CD4-positive, alpha-beta T cell treated with Interleukin-4 for 4 hours (primary cell): ENCODE results near the gene FNBP1.

ENCODE experiments used
- DNase-seq: peaks from one replicate; pipeline ENCODE4 v3.0.0-alpha.2; 2020

FNBP1 gene

DNA sequence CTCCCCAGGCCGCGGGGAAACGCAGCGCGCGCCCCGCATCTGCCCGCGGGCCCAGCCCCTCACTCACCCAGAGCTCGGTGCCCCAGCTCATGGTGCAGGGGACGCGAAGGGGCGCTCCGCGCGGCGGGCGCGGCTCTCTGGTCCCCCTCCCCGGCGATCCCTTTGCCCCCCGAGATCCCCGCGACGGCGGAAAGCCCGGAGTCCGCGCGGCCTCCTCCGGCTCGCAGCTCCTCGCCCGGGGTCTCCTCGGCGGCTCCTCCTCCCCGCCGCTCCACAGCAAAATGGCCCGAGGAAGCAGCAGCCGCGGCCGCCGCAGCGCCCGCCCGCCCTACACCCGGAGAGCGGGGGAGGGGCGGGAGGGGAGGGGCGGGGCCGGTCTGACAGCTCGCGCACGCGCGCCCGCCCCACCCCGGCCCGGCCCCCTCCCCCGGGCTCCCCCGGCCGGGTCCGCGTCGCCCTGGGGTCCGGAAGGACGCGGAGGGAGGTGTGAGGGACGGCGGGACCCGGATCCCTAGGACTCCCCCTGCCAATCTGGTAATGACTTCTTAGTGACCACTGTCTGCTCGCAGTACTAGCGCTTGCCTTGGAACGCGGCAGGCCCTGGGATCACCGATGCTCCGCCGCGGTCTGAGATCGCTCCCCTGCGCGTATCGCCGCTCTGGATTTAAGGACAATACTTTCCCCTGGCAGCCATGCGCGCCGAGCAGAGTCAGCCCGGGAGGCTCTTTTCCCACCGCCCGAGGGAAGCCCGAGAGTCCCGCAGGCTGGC is at the start of gene FNBP1:
FNBP1 (minus strand) TSS at position 305 of the 769 bp plus-strand sequence; CDS start at position 91, 214 bp downstream.
- DNase-seq, result peak; percentile 74

DNA sequence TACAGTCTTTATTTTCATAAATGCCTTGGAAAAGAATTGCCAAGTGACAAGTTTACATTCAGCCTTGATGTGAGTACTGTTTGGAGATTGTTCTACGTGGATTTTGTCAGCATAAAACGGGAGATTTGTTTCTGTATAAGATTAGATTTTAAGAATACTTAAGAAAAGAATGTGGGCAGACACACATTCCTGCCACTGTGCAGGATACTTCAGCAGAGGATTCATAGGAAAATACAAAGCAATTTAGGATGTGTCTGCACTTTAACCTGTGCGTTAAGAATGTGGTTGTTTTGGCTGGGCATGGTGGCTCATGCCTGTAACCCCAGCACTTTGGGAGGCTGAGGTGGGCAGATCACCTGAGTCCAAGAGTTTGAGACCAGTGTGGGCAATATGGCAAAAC is 47.9 kb upstream of the FNBP1 start:
- no peak for DNase-seq

DNA sequence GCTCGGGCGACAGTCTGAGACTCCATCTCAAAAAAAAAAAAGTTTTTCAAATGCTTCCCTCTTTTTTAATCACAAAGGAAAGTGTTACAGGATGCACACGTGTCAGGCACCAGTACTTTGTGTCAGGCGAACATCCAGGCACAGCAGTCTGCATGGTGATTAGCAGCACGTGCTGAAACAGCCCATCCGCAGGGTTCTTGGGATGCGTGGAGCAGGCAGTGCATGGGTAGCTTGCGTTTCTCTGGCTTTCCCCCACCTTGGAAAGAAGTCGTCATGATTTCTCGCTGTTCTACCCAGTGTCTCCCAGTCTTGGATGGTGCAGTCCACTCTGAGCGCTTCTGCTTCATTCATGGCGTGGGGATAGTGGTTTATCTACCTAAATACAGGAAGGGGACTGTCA is 46.2 kb upstream of the FNBP1 start:
- no peak for DNase-seq

DNA sequence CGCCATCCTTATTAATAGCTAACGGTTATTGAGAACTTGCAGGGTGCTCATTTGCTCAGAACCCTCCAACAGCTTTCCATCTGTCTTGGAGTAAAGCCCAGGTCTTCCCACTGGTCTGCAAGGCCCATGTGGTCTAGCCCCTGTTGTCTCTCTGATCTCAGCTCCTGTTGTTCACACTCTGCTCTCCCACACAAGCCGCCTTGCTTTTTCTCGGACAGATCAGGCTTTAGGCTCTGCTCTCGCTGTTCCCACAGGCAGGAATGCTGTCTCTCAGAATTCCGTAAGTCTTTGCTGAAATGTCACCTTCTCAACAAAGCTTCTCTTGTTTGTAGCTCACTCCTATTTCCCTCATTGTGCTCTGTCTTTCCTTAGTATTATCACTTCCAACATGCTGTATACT is 45.1 kb upstream of the FNBP1 start:
- no peak for DNase-seq

DNA sequence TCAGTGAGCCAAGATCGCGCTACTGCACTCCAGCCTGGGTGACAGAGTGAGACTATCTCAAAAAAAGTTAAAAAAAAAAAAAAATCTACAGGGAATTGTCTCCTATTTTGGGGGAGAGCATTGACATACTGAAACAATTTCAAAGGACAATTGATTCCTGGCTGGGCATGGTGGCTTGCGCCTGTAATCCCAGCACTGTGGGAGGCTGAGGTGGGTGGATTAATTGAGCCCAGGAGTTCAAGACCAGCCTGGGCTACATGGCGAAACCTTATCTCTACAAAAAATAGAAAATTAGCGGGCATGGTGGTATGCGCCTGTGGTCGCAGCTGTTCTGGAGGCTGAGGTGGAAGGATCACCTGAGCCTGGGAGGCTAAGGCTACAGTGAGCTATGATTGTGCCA is 41.3 kb upstream of the FNBP1 start:
- no peak for DNase-seq

DNA sequence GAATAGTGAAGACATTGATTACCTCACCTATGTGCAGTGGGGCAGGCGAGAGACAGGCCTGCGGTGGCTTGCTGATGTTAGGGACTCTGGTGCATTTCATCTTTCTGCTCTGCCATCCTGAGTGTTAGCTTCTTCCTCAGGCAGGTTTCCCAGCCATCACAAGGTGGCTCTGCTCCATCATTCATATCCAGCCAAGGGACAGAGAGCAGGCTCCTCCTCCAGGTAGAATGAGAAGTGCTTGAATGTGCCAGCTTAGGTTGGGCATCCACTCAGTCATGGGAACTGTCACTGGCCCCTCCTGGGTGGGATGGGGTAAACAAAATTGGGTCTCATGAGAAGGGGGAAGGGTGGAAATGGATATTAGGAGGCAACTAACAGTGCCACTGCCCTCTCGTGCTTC is 35.6 kb upstream of the FNBP1 start:
- DNase-seq, result no peak

DNA sequence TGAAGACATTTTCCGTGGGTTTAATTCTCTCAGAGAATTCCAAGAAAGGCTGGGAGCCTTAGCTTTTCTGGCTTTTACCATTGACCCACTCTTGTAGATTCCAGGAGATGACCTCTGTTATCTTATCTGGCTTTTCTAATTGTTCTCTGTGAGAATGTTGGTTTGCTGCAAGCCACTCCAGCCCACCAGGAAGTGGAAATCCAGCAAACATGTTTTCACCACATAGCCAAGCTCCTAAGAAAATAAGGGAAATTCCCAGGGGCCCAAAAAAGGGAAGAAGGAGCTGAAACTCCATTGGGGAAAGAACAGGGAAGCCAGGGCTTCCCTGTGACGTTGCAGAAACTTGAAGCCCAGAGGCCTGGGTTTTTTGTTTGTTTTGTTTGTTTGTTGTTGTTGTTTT is 30.4 kb upstream of the FNBP1 start:
- DNase-seq, result no peak

DNA sequence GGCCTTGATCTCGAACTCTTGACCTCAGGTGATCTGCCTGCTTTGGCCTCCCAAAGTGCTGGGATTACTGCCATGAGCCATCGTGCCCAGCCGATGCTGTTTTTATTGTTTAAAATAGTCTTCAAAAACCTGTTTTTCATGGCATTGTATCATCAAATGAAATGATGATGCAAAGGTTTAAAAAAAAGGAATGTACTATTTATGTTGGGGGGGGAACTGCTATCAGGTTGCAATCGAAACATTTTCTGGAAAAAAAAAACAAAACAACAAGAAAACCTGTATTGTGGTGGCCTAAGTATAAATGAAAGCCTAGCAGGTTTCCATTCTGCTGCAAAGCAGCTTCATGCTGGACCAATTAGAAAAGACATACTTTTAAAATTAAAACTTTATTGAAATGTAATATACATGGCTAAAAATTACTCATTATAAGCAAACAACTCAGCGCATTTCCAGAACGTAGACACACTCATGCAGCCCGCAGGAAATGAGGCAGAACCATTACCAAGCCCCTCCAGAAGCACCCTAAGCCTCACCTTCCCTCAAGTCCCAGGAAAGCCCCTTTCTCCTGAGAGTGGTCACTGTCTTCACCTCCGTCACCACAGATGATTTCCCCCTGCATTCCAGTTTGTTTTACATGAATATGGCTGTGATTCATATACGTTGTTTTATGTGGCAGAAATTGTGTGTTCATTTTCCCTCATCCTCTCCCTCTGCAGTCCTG is 29.7 kb upstream of the FNBP1 start:
- DNase-seq, result no peak

DNA sequence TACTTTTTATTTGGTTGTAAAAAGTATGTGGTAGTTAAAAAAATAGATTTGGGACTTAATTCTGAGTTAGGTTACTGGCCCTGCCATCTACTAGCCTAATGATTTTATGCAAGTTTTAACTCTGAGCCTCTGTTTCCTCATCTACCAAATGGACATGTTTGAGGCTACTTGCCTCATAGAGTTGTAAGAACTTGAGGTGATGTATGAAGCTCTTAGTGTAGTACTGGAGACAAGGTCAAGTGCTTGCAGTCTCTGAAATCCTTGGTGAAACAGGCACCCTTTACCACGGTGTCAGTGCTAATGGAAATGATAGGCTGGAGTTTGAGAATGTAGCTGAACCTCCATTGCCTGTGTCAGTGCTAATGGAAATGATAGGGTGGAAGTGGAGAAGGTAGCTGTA is 26.1 kb upstream of the FNBP1 start:
- no peak for DNase-seq

DNA sequence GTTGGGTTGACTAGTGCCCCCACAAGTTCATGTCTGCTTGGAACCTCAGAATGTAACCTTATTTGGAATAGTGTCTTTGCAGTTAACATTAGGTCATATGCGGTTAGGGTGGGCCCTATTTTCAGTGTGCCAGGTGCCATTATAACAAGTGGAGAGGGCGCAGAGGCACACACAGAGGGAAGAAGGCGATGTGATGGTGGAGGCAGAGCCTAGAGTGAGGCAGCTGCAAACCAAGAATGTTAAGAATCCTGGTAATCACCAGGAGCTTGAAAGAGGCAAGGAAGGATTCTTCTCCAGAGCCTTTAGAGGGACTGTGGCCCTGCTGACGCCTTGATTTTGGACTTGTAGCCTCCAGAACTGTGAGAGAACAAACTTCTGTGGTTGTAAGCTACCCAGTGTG is 21.6 kb upstream of the FNBP1 start:
- no peak for DNase-seq

DNA sequence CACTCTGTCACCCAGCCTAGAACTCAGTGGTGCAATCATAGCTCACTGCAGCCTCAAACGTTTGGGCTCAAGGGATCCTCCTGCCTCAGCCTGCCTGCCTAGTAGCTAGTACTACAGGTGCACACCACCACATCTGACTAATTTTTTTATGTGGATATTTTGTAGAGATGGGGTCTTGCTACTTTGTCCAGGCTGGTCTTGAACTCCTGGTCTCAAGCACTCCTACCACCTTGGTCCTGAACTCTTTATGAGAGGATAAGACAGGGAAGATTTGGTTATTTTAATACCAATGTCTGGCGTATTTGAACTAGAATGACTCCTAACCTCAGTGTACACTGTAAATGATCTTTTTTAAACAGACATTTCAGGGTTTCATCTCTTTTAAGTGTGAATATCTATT is 19.8 kb upstream of the FNBP1 start:
- no peak for DNase-seq

DNA sequence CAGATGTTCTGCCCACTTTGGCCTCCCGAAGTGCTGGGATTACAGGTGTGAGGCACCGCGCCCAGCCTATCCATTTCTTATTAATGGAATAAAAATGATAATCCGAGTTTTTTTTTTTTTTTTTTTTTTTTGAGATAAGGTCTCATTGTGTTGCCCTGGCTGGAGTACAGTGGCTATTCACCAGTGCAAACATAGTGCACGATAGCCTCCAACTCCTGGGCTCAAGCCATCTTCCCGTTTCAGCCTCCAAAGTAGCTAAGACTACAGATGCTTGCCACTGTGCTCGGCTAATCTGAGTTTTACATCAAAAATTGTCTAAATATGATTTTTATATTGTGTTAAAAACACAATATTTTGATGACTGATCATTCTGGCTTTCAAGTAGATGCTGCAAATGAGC is 17.3 kb upstream of the FNBP1 start:
- DNase-seq, result no peak

DNA sequence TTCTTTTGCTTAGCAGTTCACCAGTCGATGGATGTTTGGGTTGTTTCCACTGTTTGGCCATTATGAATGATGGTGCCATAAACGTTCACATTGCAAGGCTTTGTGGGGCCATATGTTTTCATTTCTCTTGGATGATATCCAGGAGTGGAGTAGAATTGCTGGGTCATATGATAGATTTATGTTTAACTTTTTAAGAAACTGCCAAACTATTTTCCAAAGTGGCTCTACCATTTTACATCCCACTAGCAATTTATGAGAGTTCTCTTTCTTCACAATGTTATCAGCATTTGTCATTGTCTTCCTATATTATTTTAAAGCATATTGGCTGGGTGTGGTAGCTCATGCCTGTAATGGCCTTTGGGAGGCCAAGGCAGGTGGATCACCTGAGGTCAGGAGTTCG is 15.9 kb upstream of the FNBP1 start:
- DNase-seq, result no peak

DNA sequence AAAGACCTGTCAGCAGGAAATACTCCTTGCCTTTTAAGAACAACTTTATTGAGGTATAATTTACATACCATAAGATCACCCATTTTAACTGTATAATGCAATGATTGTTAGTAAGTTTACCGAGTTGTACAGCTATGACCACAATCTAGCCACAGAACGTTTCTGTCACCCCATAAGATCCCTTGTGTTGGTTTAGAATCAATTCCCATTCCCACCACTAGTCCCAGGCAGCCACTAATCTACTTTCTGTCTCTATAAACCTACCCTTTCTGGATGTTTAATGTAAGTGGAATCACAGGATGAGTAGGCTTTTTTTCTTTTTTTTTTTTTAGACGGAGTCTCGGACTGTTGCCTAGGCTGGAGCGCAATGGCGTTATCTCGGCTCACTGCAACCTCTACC is 15.2 kb upstream of the FNBP1 start:
- DNase-seq, result no peak

DNA sequence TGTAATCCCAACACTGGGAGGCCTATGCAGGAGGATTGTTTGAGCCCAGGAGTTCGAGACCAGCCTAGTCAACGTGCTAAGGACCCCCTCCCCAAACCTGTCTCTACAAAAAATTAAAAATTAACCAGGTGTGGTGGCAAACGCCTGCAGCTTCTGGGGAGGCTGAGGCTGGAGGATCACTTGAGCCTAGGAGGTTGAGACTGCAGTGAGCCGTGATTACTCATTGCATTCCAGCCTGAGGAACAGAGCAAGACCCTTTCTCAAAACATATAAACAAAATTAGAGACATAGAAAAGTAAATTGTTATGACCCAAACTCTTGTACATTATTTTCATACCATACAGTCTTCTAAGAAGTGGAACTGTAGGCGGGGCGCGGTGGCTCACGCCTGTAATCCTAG is 11.8 kb upstream of the FNBP1 start:
- no peak for DNase-seq

DNA sequence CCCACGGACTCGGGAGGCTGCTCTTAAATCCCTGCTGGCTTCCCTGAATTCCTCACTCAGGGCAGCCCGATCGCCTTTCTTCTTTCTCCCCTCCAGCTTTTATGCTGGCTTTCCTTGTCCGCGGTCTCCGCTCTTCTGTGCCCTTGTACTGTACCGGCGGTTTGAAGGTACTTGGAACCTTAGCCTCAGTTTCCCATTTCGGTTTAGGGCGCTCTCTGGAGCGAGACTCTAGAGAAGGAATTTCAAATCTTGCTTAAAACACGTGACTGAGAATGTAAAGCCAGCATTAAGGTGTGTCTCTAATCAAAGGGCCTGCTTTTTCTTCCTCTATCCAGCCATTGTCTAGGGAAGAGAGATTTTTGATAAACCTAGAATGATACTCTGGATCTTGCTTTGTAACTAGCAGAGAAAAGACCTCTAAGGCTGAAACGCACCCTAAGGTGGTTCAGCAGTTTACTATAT is 11.4 kb upstream of the FNBP1 start:
- DNase-seq, result no peak

DNA sequence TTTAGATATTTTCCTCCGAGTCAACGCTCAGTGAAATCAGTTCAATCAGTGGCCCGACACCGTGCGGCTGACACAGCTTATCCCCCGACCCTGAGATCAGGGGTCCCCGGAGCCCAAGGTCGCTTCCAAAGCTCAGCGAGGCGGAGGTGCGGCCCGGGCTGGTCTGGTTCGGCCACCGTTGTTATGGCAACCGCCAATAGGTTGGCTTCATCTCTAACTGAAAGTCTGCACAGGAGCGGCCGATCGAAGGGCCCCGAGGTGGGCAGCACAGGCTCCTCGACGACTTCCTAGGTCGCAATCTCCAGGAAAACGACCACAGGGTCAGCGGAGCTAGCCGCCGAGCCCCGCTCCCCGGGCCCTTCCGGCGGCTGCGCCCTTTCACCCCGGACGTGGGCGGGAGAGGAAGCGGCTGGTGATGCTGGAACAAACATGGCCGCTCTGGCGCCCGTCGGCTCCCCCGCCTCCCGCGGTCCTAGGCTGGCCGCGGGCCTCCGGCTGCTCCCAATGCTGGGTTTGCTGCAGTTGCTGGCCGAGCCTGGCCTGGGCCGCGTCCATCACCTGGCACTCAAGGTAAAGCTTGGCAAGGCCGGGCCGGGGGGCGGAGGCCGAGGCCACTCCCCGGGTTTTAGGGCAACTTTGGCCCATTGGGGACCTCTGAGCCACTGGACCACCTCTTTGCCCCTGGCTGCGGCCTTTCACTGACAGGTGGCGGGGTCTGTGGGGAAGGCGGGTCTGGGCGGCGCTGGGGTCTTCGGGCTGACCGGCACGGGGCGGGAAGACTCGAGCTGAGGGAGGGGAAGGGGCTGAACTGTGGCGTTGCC is 10.7 kb upstream of the FNBP1 start, which contains the start of gene GPR107:
GPR107 (plus strand) TSS at position 403 of the 821 bp plus-strand sequence; CDS start at position 430, 27 bp downstream.
- DNase-seq, result peak; percentile 58

DNA sequence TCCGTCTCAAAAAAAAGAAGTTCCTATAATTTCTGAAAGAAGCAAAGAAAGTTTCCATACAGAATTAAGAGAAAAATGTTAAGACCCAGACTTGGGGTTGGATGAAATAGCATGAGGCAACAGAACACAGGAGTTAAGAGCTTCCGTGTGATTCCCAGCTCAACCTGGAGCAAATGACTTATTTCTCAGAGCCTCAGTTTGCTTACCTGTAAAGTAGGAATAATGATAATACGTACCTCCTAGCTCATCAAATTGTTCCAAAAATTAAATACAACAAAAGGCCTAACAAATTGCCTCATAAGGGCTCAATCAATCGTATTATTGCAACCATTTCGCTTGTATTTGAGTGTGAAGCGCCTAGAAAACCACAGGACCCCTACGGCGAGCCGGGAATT is 10.1 kb upstream of the FNBP1 start:
- DNase-seq, result no peak

DNA sequence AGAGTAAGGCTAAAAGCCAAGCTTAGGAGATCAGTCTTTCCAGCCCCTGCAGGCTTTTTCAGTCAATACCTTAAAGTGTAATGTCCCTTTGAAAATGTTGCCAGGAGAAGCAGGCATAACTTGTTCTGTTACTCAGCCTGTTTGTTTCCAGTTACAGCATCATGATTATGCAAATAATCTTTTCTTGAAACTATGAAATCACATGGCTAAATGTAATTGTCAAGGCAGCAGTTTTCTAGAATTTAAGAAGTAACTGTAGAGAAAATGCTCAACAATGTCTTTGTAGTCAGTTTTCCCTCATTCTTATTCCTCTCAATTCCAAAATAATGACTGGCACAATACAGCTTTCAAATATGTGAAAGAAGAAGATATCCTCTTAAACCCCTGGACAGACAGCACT is 8.9 kb upstream of the FNBP1 start:
- DNase-seq, result no peak

DNA sequence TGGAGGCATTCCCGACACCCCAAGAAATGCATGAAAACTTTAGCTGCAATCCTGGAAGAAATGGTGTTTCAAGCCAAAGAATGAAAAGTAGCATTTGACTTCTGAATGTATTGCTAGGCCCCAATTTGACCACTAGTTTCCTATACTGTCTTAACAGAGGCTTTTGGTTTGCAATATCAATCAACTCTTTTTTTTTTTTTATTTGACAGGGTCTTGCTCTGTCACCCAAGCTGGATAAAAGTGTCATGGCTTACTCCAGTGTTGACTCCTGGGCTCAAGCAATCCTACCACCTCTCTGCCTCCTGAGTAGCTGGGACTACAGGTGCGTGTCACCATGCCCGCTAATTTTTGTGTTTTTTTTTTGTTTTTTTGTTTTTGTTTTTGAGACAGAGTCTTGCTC is 7.5 kb upstream of the FNBP1 start:
- DNase-seq, result no peak

DNA sequence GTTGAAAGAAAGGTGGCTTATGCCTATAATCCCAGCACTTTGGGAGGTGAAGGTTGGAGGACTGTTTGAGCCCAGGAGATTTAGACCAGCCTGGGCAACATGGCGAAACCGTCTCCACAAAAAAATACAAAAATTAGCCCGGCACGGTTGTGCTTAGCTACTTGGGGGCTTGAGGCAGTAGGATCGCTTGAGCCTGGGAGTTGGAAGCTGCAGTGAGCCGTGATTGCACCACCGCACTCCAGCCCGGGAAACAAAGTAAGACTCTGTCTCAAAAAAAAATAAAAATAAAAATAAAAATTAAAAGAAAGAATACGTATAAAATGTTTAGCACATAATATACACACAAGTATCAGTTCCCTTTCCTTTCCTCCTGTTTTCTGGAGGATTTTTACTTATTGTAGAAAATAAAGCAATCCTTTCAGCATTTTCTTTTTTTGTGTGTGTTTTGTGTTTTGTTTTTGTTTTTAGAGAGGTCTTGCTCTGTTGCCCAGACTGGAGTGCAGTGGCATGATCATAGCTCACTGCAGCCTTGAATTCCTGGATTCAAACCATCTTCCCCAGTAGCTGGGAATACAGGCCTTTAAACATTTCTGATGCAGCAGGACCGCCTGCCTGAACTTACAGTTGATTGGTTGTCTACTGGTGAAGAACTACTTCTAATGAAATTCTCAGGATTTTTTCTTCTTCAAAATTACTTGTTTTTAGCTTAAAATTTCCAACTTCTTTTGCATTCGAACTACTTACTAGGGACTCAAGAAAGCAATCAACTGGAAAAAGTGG is 6.6 kb upstream of the FNBP1 start:
- DNase-seq, result no peak

DNA sequence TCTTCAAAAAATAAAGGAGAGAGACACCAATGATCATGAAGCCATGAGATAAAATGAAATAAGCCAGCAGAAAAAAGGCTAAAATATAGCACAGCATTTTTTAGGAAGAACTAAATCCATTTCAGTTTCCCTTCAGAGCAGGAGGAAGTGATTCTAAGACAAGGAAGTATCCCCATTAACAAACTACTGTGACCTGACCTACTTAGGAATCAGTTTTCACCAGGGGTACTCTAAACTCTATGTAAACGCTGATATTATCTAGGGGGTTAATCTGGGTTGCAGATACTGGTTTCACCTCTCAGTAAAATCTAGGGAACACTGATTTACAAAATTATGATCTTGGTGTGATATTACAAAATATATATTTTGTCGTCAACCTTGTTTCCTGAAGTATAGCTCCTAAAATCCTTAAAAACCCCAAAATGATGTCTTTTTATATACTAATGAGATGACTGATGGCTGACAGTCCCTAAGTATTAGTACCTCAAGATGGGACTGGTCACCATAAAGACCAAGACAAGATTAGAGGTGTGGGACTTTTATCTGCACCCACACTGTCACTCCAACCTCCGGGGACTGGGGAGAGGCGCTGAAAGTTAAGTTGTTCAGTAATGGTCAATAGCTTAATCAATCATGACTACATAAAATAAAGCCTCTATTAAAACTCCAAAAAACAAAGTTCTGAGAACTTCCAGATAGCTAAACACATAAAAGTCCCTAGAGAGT is 2.9 kb upstream of the FNBP1 start:
- no peak for DNase-seq
